Fibroblast of lung (primary cell): Measurements from ENCODE around the gene DLK2.

ENCODE experiments used
- CTCF ChIP-seq, 2 donors: IDR thresholded peaks in 1 of 2; conservative IDR thresholded peaks in 1 of 2; 1 replicate in 1 of 2; 2 replicates in 1 of 2; pipeline ENCODE4 v1.5.1; 2011 to 2012; ENCODE audit warnings: low read length in 2 of 2, control low read depth in 1 of 2, inconsistent platforms in 1 of 2, low read depth in 1 of 2, mild to moderate bottlenecking in 1 of 2
- EZH2 ChIP-seq: IDR thresholded peaks from 2 replicates; pipeline ENCODE4 v1.5.1; 2012; ENCODE audit warnings: low read length, control low read depth, mild to moderate bottlenecking; ENCODE audit errors: missing control alignments

GRCh38 chr6:43427406-43428111, 27.8 kb downstream of the DLK2 start, which contains the start of gene ABCC10:
- TF ChIP-seq CTCF (conservative IDR thresholded peaks at IDR 0.05 in 1 of 2, IDR thresholded peaks at IDR 0.05 in 1 of 2; ENCODE audit: low read depth in 1 of 2, low read length in 2 of 2) (peak; percentile 44 to 47), EZH2 (no peak)
